Thyroid gland (tissue), 4 donors: ENCODE data around the gene TCP1.

Experiments used
- CTCF ChIP-seq, 6 experiments: fragments of 200-600 bp in 3 of 6; fragments of 450-650 bp in 3 of 6; sonication (generic) in 3 of 6; IDR thresholded peaks; one replicate each; pipeline ENCODE4 v1.5.1; 2016 to 2019; ENCODE audit warnings: antibody characterized with exemption in 6 of 6, mild to moderate bottlenecking in 2 of 6, inconsistent platforms in 1 of 6, moderate library complexity in 1 of 6
- POLR2A ChIP-seq, 2 donors: fragments of 450-650 bp; IDR thresholded peaks; one replicate each; pipeline ENCODE4 v1.6.1; 2017; ENCODE audit warnings: antibody characterized with exemption in 2 of 2, mild to moderate bottlenecking in 2 of 2, moderate library complexity in 1 of 2

DNA sequence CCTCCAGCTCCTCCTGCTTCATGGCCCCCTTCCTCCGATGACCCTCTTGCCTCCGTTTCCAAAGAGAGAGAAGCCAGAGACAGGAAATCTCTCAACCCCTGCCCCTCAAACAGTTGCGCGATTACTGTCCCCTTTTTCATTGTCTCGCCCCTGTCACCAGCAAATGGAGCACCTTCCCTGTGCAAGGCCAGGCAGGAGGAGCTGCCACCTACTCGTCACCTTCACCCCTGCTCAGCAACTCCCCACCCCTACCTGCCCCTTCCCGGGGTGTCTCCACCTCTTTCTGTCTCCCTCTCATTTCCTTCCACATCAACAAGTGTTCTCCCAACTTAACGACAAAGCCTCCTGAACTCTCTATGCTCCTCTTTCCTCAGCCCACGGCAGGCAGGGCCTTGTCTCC lies 24.4 kb upstream of the TCP1 start:
- TF ChIP-seq CTCF (IDR thresholded peaks at IDR 0.05) (no peak), POLR2A (IDR thresholded peaks at IDR 0.05) (no peak)
